KMS-11 (cell line): ENCODE results near the gene DHX57.

Experiments used
- H2AFZ ChIP-seq: fragments of 200-600 bp; sonication (generic); 2 replicates; pipeline ENCODE4 v1.6.1; 2016; ENCODE audit warnings: antibody characterized with exemption, mixed run types, low read depth
- H3K27ac ChIP-seq: fragments of 200-600 bp; sonication (generic); 2 replicates; pipeline ENCODE4 v1.6.1; 2016; ENCODE audit warnings: mild to moderate bottlenecking, mixed run types
- H3K27me3 ChIP-seq: fragments of 200-600 bp; sonication (generic); 2 replicates; pipeline ENCODE4 v1.6.1; 2017; ENCODE audit warnings: mild to moderate bottlenecking, low read depth, mixed run types, moderate library complexity; ENCODE audit not compliant: insufficient read depth
- H3K36me3 ChIP-seq: fragments of 200-600 bp; sonication (generic); 2 replicates; pipeline ENCODE4 v1.6.1; 2017; ENCODE audit warnings: mild to moderate bottlenecking, mixed run types; ENCODE audit not compliant: insufficient read depth
- H3K4me1 ChIP-seq: fragments of 200-600 bp; sonication (generic); 2 replicates; pipeline ENCODE4 v1.6.1; 2016; ENCODE audit warnings: mild to moderate bottlenecking, low read depth, mixed run types; ENCODE audit not compliant: poor library complexity, severe bottlenecking
- H3K4me2 ChIP-seq: fragments of 200-600 bp; sonication (generic); 2 replicates; pipeline ENCODE4 v1.7.0; 2016; ENCODE audit warnings: mild to moderate bottlenecking, mixed run types
- H3K4me3 ChIP-seq: fragments of 200-600 bp; sonication (generic); IDR thresholded peaks from 2 replicates; pipeline ENCODE4 v1.6.1; 2017; ENCODE audit warnings: low read depth, low read length, mixed read lengths; ENCODE audit not compliant: insufficient read depth
- H3K79me2 ChIP-seq: fragments of 200-600 bp; sonication (generic); 2 replicates; pipeline ENCODE4 v1.6.1; 2016; ENCODE audit warnings: low read depth, mixed run types; ENCODE audit not compliant: insufficient read depth
- H3K9ac ChIP-seq: fragments of 200-600 bp; sonication (generic); 2 replicates; pipeline ENCODE4 v1.6.1; 2016; ENCODE audit warnings: mild to moderate bottlenecking, mixed run types
- H4K20me1 ChIP-seq: fragments of 200-600 bp; sonication (generic); 2 replicates; pipeline ENCODE4 v1.6.1; 2016; ENCODE audit warnings: mild to moderate bottlenecking, mixed run types; ENCODE audit not compliant: insufficient read depth
- CTCF ChIP-seq: fragments of 200-600 bp; sonication (generic); conservative IDR thresholded peaks from 2 replicates; pipeline ENCODE4 v1.6.1; 2017; ENCODE audit warnings: low read depth, mild to moderate bottlenecking, antibody characterized with exemption, low read length, moderate library complexity, mixed read lengths

The DHX57 gene

GRCh38 chr2:38810488-38810887 lies 65.2 kb downstream of the DHX57 start:
- Histone ChIP-seq H3K4me2 (no peak overlapping the region), H3K4me3 (no peak overlapping the region), H4K20me1 (no peaks in the 10 kb centered on the region), H3K36me3 (0 out of 2 replicates have a peak, but pooled peaks cover 4% of the 10 kb centered on the region), H3K27me3 (no peaks in the 10 kb centered on the region), H2AFZ (no peak overlapping the region), H3K79me2 (no peaks in the 10 kb centered on the region), H3K27ac (no peak overlapping the region), H3K4me1 (no peaks in the 10 kb centered on the region), H3K9ac (no peak overlapping the region)
- TF ChIP-seq CTCF = no peak

GRCh38 chr2:38808677-38809076 lies 67.1 kb downstream of the DHX57 start:
- H3K9ac ChIP-seq = no peak overlapping the region
- H3K4me2 ChIP-seq = no peak overlapping the region
- no peaks in the 10 kb centered on the region for H3K4me1 ChIP-seq
- H3K27ac ChIP-seq = no peak overlapping the region
- H3K27me3 ChIP-seq = no peaks in the 10 kb centered on the region
- TF ChIP-seq CTCF = no peak
- H2AFZ ChIP-seq = no peak overlapping the region
- no peak overlapping the region for H3K4me3 ChIP-seq
- 0 out of 2 replicates have a peak, but pooled peaks cover 4% of the 10 kb centered on the region for H3K36me3 ChIP-seq
- H3K79me2 ChIP-seq = no peaks in the 10 kb centered on the region
- no peaks in the 10 kb centered on the region for H4K20me1 ChIP-seq

GRCh38 chr2:38806733-38807059 lies 69.0 kb downstream of the DHX57 start:
- Histone ChIP-seq H2AFZ (no peak overlapping the region), H3K27me3 (no peaks in the 10 kb centered on the region), H3K4me2 (no peak overlapping the region), H3K9ac (no peak overlapping the region), H3K4me1 (no peaks in the 10 kb centered on the region), H3K4me3 (no peak overlapping the region), H4K20me1 (no peaks in the 10 kb centered on the region), H3K27ac (no peak overlapping the region), H3K36me3 (no peaks in the 10 kb centered on the region), H3K79me2 (no peaks in the 10 kb centered on the region)
- TF ChIP-seq CTCF = no peak

GRCh38 chr2:38806015-38806732 lies 69.6 kb downstream of the DHX57 start:
- no peaks in the 10 kb centered on the region for H3K79me2 ChIP-seq
- no peak overlapping the region for H3K4me2 ChIP-seq
- no peaks in the 10 kb centered on the region for H3K36me3 ChIP-seq
- no peak overlapping the region for H3K9ac ChIP-seq
- no peaks in the 10 kb centered on the region for H4K20me1 ChIP-seq
- no peaks in the 10 kb centered on the region for H3K4me1 ChIP-seq
- no peaks in the 10 kb centered on the region for H3K27me3 ChIP-seq
- H3K4me3 ChIP-seq = no peak overlapping the region
- TF ChIP-seq CTCF = no peak
- H3K27ac ChIP-seq = no peak overlapping the region
- H2AFZ ChIP-seq = no peak overlapping the region
